MM.1S (cell line): ENCODE data around the gene FIGLA.

Source experiments
- EZH2 ChIP-seq: fragments of 300-600 bp; sonication (generic); optimal IDR thresholded peaks from 2 replicates; pipeline ENCODE3; 2017; ENCODE audit warnings: low read depth, mild to moderate bottlenecking, antibody characterized with exemption, low read length, mixed read lengths
- EZH2phosphoT487 ChIP-seq: fragments of 300-600 bp; sonication (generic); IDR thresholded peaks from 2 replicates; pipeline ENCODE4 v1.6.1; 2018; ENCODE audit warnings: antibody characterized with exemption, low read length
- TF ChIP-seq, protein P1 (sequence below): fragments of 300-600 bp; sonication (generic); IDR thresholded peaks from 2 replicates; pipeline ENCODE4 v1.5.1; 2016; ENCODE audit warnings: antibody characterized with exemption, low read length, mixed read lengths

GRCh38 chr2:70766357-70767078 lies 23.9 kb downstream of the FIGLA start:
- TF ChIP-seq EZH2phosphoT487 (no peak), EZH2 (no peak)
- TF ChIP-seq, protein P1, sequence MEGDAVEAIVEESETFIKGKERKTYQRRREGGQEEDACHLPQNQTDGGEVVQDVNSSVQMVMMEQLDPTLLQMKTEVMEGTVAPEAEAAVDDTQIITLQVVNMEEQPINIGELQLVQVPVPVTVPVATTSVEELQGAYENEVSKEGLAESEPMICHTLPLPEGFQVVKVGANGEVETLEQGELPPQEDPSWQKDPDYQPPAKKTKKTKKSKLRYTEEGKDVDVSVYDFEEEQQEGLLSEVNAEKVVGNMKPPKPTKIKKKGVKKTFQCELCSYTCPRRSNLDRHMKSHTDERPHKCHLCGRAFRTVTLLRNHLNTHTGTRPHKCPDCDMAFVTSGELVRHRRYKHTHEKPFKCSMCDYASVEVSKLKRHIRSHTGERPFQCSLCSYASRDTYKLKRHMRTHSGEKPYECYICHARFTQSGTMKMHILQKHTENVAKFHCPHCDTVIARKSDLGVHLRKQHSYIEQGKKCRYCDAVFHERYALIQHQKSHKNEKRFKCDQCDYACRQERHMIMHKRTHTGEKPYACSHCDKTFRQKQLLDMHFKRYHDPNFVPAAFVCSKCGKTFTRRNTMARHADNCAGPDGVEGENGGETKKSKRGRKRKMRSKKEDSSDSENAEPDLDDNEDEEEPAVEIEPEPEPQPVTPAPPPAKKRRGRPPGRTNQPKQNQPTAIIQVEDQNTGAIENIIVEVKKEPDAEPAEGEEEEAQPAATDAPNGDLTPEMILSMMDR: no peak
